K562 (cell line): ENCODE measurements around the gene KCNQ2. TPM values are rescaled to one million over a fixed set of nuclear protein-coding genes. Genes with fewer than 3 reads are reported as not detected.
"Not testable (repeated sequence)": the region's sequence is repeated elsewhere in the genome, so short reads cannot be mapped to it uniquely, and the experiment has no call there.

ENCODE experiments used
- ATAC-seq: fragments of 200-7000 bp; cut with Tn5 transposase; 3 replicates; pipeline ENCODE4 v1.9.1; 2020; ENCODE audit warnings: moderate library complexity
- BruUV-seq: library from RNA; stranded (reverse); fragments of 400-500 nt; replicated peaks from 2 replicates; lab custom pipeline; 2021; lab: Mats Ljungman, UMichigan
- CTCF ChIA-PET: fragments of 300-600 bp; formaldehyde crosslinking; extraction: SDS; loops from one replicate; lab custom pipeline; 2021; ENCODE audit warnings: low intra/inter-chr PET ratio; lab: Yijun Ruan, JAX
- POLR2A ChIA-PET: fragments of 300-600, 350-650 bp; sonication (Branson Sonifier 250); formaldehyde crosslinking; extraction: SDS; loops from one replicate; lab custom pipeline; 2021; ENCODE audit warnings: antibody characterized with exemption, inconsistent platforms; lab: Yijun Ruan, JAX
- DNase-seq, 4 experiments: peaks; one replicate each; pipeline versions ENCODE4 v3.0.0 to v3.0.0-alpha.2; 2011 to 2018; ENCODE audit warnings: low spot score in 3 of 4, mixed read lengths in 3 of 4; ENCODE audit errors: extremely low read depth in 1 of 4
- FAIRE-seq: peaks from 2 replicates; lab custom pipeline; 2011; peaks lifted over from hg19 to GRCh38; lab: Jason Lieb, UNC
- H2AFZ ChIP-seq: 2 replicates; pipeline ENCODE4 v1.6.0; 2011; ENCODE audit warnings: low read depth, low read length, control low read depth, inconsistent platforms
- H3K27ac ChIP-seq: fragments of 200-600 bp; 3 replicates; pipeline ENCODE4 v1.8.0; 2011; ENCODE audit warnings: low read depth, mild to moderate bottlenecking, control low read depth, inconsistent platforms, low read length, moderate library complexity, mixed read lengths; ENCODE audit errors: extremely low read depth
- H3K27me3 ChIP-seq, 2 experiments: fragments of 300-600 bp in 1 of 2; 2 replicates in 1 of 2; 3 replicates in 1 of 2; pipeline versions ENCODE4 v1.6.0 to v1.8.0; 2011; ENCODE audit warnings: inconsistent platforms in 2 of 2, low read length in 2 of 2, mild to moderate bottlenecking in 1 of 2, mixed read lengths in 1 of 2, moderate library complexity in 1 of 2; ENCODE audit not compliant: control insufficient read depth in 2 of 2, insufficient read depth in 2 of 2
- H3K36me3 ChIP-seq: fragments of 300-600 bp; 3 replicates; pipeline ENCODE4 v1.8.0; 2011; ENCODE audit warnings: mild to moderate bottlenecking, low read length, inconsistent platforms; ENCODE audit not compliant: control insufficient read depth, insufficient read depth
- H3K4me1 ChIP-seq, 2 experiments: fragments of 200-600 bp in 1 of 2; replicated peaks in 1 of 2; 2 replicates in 1 of 2; 3 replicates in 1 of 2; pipeline versions ENCODE4 v1.5.1 to v1.8.0; 2011; ENCODE audit warnings: inconsistent platforms in 2 of 2, low read length in 2 of 2, mild to moderate bottlenecking in 1 of 2, mixed read lengths in 1 of 2, moderate library complexity in 1 of 2; ENCODE audit not compliant: control insufficient read depth in 2 of 2, insufficient read depth in 2 of 2
- H3K4me2 ChIP-seq: 2 replicates; pipeline ENCODE4 v1.6.1; 2011; ENCODE audit warnings: low read length, control low read depth, inconsistent platforms, mixed read lengths; ENCODE audit not compliant: insufficient read depth
- H3K4me3 ChIP-seq: fragments of 200-600 bp; sonication (generic), shearing (Covaris generic); 2 replicates; pipeline ENCODE4 v1.5.1; 2016; ENCODE audit warnings: control low read depth, inconsistent platforms
- H3K79me2 ChIP-seq: fragments of 200-600 bp; 3 replicates; pipeline ENCODE4 v1.8.0; 2011; ENCODE audit warnings: low read length, inconsistent platforms; ENCODE audit not compliant: control insufficient read depth, insufficient read depth
- H3K9ac ChIP-seq, 2 experiments: 2 replicates each; pipeline versions ENCODE4 v1.6.0 to v1.6.1; 2011; ENCODE audit warnings: low read depth in 2 of 2, low read length in 2 of 2, control low read depth in 1 of 2, inconsistent platforms in 1 of 2, mild to moderate bottlenecking in 1 of 2, mixed read lengths in 1 of 2; ENCODE audit not compliant: insufficient read depth in 1 of 2
- H3K9me1 ChIP-seq: one replicate; pipeline ENCODE4 v1.6.0; 2011; ENCODE audit warnings: inconsistent platforms, mild to moderate bottlenecking, low read length, moderate library complexity; ENCODE audit not compliant: control insufficient read depth, insufficient read depth
- H3K9me3 ChIP-seq: replicated peaks from 2 replicates; pipeline ENCODE4 v1.5.1; 2011; ENCODE audit warnings: low read depth, low read length, inconsistent platforms; ENCODE audit not compliant: control insufficient read depth, insufficient read depth
- H4K20me1 ChIP-seq: replicated peaks from 2 replicates; pipeline ENCODE4 v1.6.1; 2011; ENCODE audit warnings: low read length, inconsistent platforms, mixed read lengths; ENCODE audit not compliant: control insufficient read depth, insufficient read depth
- ARHGAP35 ChIP-seq: fragments of 450-650 bp; IDR thresholded peaks from 2 replicates; pipeline ENCODE4 v1.6.1; 2018; ENCODE audit not compliant: partially characterized antibody
- BHLHE40 ChIP-seq: IDR thresholded peaks from 2 replicates; pipeline ENCODE4 v1.6.1; 2011; ENCODE audit warnings: low read length, improper control_type of control experiment
- CEBPB ChIP-seq: fragments of 450-650 bp; IDR thresholded peaks from 2 replicates; pipeline ENCODE4 v1.6.1; 2016; ENCODE audit warnings: missing genetic modification characterization, missing compliant biosample characterization
- CHD1 ChIP-seq: fragments of 200-600 bp; sonication (generic); IDR thresholded peaks from one replicate; pipeline ENCODE4 v1.6.1; 2012; ENCODE audit warnings: mild to moderate bottlenecking, moderate library complexity, low read length, inconsistent platforms
- CHD2 ChIP-seq: IDR thresholded peaks from 2 replicates; pipeline ENCODE4 v1.6.1; 2011; ENCODE audit warnings: low read depth, low read length
- FOXJ2 ChIP-seq: fragments of 200-800 bp; sonication (Bioruptor generic); IDR thresholded peaks from 2 replicates; pipeline ENCODE4 v1.6.1; 2016; ENCODE audit warnings: missing genetic modification characterization, missing compliant biosample characterization
- HSF4 ChIP-seq: fragments of 250-450 bp; sonication (Bioruptor Pico); IDR thresholded peaks from 2 replicates; pipeline ENCODE4 v2.1.2; 2022; ENCODE audit warnings: mild to moderate bottlenecking, moderate library complexity, borderline replicate concordance
- KAT2B ChIP-seq: IDR thresholded peaks from one replicate; pipeline ENCODE4 v1.6.1; 2012; ENCODE audit warnings: low read depth, mild to moderate bottlenecking, control low read depth, inconsistent platforms, low read length, moderate library complexity
- L3MBTL2 ChIP-seq: fragments of 450-650 bp; IDR thresholded peaks from 2 replicates; pipeline ENCODE4 v1.6.1; 2016; ENCODE audit warnings: mild to moderate bottlenecking, moderate library complexity
- MYC ChIP-seq, 2 experiments: fragments of 250-450 bp in 1 of 2; sonication (Bioruptor Pico) in 1 of 2; IDR thresholded peaks; 2 replicates each; pipeline versions ENCODE4 v1.5.1 to v1.6.1; 2012 to 2021; ENCODE audit warnings: low read depth in 2 of 2, borderline replicate concordance in 1 of 2, improper control_type of control experiment in 1 of 2, low read length in 1 of 2, mild to moderate bottlenecking in 1 of 2, moderate library complexity in 1 of 2
- NFIC ChIP-seq: fragments of 450-650 bp; IDR thresholded peaks from 2 replicates; pipeline ENCODE4 v1.6.1; 2017; ENCODE audit warnings: mild to moderate bottlenecking, inconsistent platforms
- SIRT6 ChIP-seq: IDR thresholded peaks from one replicate; pipeline ENCODE4 v1.6.1; 2012; ENCODE audit warnings: low read depth, mild to moderate bottlenecking, control low read depth, inconsistent platforms, low read length, moderate library complexity
- TRIM24 ChIP-seq, 2 experiments: fragments of 450-650 bp; IDR thresholded peaks; 2 replicates each; pipeline ENCODE4 v1.6.1; 2016
- ZNF766 ChIP-seq: fragments of 200-800 bp; sonication (Bioruptor generic); conservative IDR thresholded peaks from 2 replicates; pipeline ENCODE4 v1.6.1; 2016; ENCODE audit warnings: missing genetic modification characterization, missing compliant biosample characterization
- WGBS: fragments of 100-300 bp; shearing (Covaris generic); methylation state at CpG from one replicate; pipeline ENCODE4 v1.1.6; 2016; ENCODE audit warnings: low coverage, mixed read lengths; ENCODE audit not compliant: insufficient coverage; ENCODE audit errors: missing lambda C conversion rate; 5-methylcytosine and 5-hydroxymethylcytosine counted together
- in situ Hi-C: fragments of 300-500 bp; cut with MboI; formaldehyde crosslinking; loops from 4 replicates; pipeline ENCODE4 v1.15.0; 2018; ENCODE audit warnings: inconsistent platforms, mixed read lengths
- intact Hi-C: fragments of 100-400 bp; cut with micrococcal nuclease; formaldehyde crosslinking; loops from 2 replicates; pipeline ENCODE4 v1.14.2; 2022
- polyA plus RNA-seq, 8 experiments: library from polyadenylated mRNA; depleted of rRNA in 4 of 8; stranded (reverse) in 5 of 8; unstranded in 3 of 8; fragments of >200 nt; fragmentation: Nextera tagmentation in 2 of 8; fragmentation: Illumina TruSeq in 1 of 8; extraction: Ambion mirVana in 2 of 8; extraction: Trizol in 1 of 8; gene quantifications; 2 replicates each; pipeline versions ENCODE4 v1.2.1 to v1.2.3, GENCODE V29; 2011 to 2014; ENCODE audit warnings: inconsistent platforms in 1 of 8, missing spikeins in 1 of 8
- total RNA-seq, 7 experiments: library from RNA; depleted of rRNA in 6 of 7; stranded (reverse); fragments of >200 nt in 6 of 7; fragmentation: Illumina TruSeq in 2 of 7; extraction: Trizol in 2 of 7; gene quantifications; 2 replicates each; pipeline versions ENCODE4 v1.2.1 to v1.2.3, GENCODE V29; 2011 to 2021; ENCODE audit warnings: low replicate concordance in 1 of 7
- TF ChIP-seq, protein P1 (sequence below): fragments of 450-650 bp; IDR thresholded peaks from 2 replicates; pipeline ENCODE4 v1.6.1; 2016; ENCODE audit warnings: low read depth, mild to moderate bottlenecking, moderate library complexity

KCNQ2 gene
- total and polyA plus RNA-seq, 9 of the 15 experiments (the other 6 are each of a cell fraction or from before 2014, with no cell fraction given), result 0.13 to 0.16 TPM; not detected in 7

DNA sequence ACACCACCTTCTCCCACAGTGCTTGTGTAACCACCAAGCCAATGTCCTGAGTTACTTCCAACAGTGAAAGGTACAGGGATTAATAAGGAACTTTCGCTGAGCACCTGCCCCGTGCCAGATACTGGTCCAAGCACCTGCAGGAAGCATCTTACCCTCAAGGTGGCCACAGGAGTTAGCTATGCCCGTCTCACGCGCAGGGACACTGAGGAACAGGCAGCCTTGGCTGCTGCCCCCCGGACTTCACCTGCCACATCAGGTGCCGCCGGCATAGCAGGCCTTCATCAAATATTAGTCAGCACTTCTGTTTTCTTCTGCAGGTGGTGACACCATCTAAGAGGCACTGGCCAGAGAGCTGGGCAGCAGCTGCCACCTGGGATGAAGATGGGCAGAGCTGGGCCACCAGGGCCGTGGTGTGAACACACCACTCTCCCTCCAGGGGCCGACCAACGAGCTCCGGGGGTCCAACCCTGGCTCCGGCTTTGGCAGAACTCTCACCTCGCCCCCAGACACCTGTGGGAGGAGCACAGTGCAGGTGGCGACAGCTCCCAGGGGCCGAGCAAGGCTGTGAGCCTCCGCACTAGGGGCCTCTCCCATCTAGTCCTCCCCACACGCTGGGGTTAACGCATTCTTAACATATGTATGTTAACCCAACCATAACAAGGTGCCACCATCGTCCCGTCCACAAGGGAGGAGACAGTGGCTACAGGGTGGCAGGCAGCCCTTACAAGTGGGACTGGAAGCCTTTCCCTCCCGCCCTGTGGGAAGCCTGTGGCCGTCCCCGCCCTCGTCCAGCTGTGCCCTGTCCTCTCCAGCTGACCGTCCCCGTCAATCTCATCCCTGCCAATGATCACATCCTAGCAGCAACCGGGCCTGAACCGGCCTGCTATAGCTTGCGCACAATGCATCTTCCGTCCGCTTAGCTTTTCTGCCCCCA is 45.2 kb upstream of the KCNQ2 start (continued):
- TF ChIP-seq KAT2B (no peak), SIRT6 (no peak), HSF4 (CRISPR knock-in tag) (no peak), ARHGAP35 (no peak), FOXJ2 (no peak), CHD1 (no peak)
- TF ChIP-seq, all 486 proteins: peak for 0

DNA sequence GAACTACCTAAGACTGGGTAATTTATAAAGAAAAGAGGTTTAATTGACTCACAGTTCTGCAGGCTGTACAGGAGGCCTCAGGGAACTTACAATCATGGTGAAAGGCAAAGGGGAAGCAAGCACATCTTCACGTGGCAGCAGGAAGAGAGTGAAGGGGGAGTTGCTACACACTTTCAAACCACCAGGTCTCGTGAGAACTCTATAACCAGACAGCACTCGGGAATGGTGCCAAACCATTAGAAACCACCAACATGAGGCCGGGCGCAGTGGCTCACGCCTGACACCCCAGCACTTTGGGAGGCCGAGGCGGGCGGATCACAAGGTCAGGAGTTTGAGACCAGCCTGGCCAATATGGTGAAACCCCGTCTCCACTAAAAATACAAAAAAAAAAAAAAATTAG is 42.1 kb upstream of the KCNQ2 start:
- 7% methylated on average over 9 of the region's 10 CpGs for WGBS
- CTCF ChIA-PET, result interaction anchor here (0.8 kb wide), 1 partner anchor 19 kb away, joined by 4 read pairs; no protein-coding TSS in a partner anchor
- H3K4me2 ChIP-seq; BruUV-seq; H3K4me3 ChIP-seq; intact Hi-C loops; H4K20me1 ChIP-seq; H3K9me1 ChIP-seq; H3K9me3 ChIP-seq; H3K79me2 ChIP-seq; H3K36me3 ChIP-seq; in situ Hi-C loops; H2AFZ ChIP-seq; H3K9ac ChIP-seq; FAIRE-seq; H3K27ac ChIP-seq; TF ChIP-seq MYC (CRISPR knock-in tag; IDR thresholded peaks at IDR 0.05; ENCODE audit: borderline replicate concordance, low read depth): not testable (repeated sequence)
- Histone ChIP-seq H3K27me3 (peaks cover 46 to 53% of the 10 kb centered on the region in 2 experiments), H3K4me1 (peaks cover 3 to 21% of the 10 kb centered on the region in 2 experiments; a peak in 4 of 5 replicates)
- POLR2A ChIA-PET, result interaction anchor here (0.6 kb wide), 1 partner anchor 34 kb away, joined by 3 read pairs; no protein-coding TSS in a partner anchor
- peak; percentile 53 for ATAC-seq
- peak in 1 of 4 experiments; percentile 40 for DNase-seq
- TF ChIP-seq NFIC (peak; percentile 75), MYC (IDR thresholded peaks at IDR 0.05; ENCODE audit: low read depth, low read length) (0 out of 2 replicates have a peak, but pooled peaks have one; percentile 12), ZNF766 (peak; percentile 65; the same call in 1 of the 2 replicates), CEBPB (peak; percentile 22; the same call in 1 of the 2 replicates), BHLHE40 (peak; percentile 78), CHD2 (peak; percentile 73), L3MBTL2 (peak; percentile 45), TRIM24 (IDR thresholded peaks at IDR 0.05) (peak in 1 of 2 experiments; percentile 41; a peak in 1 of 4 replicates)
- TF ChIP-seq, protein P1, sequence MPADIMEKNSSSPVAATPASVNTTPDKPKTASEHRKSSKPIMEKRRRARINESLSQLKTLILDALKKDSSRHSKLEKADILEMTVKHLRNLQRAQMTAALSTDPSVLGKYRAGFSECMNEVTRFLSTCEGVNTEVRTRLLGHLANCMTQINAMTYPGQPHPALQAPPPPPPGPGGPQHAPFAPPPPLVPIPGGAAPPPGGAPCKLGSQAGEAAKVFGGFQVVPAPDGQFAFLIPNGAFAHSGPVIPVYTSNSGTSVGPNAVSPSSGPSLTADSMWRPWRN, result peak; percentile 70
- TF ChIP-seq, all 486 proteins: peak for 9; not testable (repeated sequence) for 477
